Measurements from ENCODE around the gene BPIFA3.

DNA sequence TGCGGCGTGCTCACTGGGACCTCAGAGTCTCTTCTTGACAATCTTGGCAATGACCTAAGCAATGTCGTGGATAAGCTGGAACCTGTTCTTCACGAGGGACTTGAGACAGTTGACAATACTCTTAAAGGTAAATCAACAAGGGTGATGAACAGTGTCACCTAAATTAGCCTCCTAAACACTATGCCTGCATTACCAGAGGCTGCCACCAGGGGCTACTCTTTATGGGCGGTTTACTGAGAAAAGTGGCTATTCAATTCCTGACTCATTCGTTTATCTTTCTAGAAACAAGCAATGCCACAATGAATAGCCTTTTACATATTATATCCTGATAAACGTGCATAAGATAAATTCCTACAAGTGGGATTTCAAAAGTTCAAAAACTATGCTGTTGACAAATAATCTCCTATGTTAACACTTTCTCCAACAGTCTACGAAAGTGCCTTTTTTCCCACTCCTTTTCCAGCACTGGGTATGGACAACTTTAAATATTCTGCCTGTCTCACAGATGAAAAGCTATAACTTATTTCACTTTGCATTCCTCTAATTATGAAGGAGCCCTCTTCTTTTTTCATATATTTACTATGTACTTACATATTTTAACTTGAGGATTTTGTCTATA is 47.9 kb upstream of the BPIFA3 start:
- TF ChIP-seq, protein P1, sequence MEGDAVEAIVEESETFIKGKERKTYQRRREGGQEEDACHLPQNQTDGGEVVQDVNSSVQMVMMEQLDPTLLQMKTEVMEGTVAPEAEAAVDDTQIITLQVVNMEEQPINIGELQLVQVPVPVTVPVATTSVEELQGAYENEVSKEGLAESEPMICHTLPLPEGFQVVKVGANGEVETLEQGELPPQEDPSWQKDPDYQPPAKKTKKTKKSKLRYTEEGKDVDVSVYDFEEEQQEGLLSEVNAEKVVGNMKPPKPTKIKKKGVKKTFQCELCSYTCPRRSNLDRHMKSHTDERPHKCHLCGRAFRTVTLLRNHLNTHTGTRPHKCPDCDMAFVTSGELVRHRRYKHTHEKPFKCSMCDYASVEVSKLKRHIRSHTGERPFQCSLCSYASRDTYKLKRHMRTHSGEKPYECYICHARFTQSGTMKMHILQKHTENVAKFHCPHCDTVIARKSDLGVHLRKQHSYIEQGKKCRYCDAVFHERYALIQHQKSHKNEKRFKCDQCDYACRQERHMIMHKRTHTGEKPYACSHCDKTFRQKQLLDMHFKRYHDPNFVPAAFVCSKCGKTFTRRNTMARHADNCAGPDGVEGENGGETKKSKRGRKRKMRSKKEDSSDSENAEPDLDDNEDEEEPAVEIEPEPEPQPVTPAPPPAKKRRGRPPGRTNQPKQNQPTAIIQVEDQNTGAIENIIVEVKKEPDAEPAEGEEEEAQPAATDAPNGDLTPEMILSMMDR (conservative IDR thresholded peaks at IDR 0.05; ENCODE audit: low read length): peak; percentile 69
- no peak for TF ChIP-seq EZH2phosphoT487 (IDR thresholded peaks at IDR 0.05; ENCODE audit: borderline replicate concordance)

Data from Loucy (cell line).